PFSK-1 (cell line): ENCODE results near the gene SPACA4.

ENCODE experiments used
- POLR2AphosphoS5 ChIP-seq: IDR thresholded peaks from 2 replicates; pipeline ENCODE4 v1.6.1; 2012; ENCODE audit warnings: low read depth, mild to moderate bottlenecking, control low read depth, low read length, moderate library complexity
- SIN3A ChIP-seq: IDR thresholded peaks from 2 replicates; pipeline ENCODE4 v1.6.1; 2012; ENCODE audit warnings: mild to moderate bottlenecking, low read length, moderate library complexity, borderline replicate concordance; ENCODE audit not compliant: insufficient read depth

- TF ChIP-seq POLR2AphosphoS5 (no peak), SIN3A (no peak)
Measured at GRCh38 chr19:48596679-48597465, 9.7 kb upstream of the SPACA4 start.
